HG03025 (cell line): ENCODE data around the gene NLRC5.
"Not testable (repeated sequence)": the region's sequence is repeated elsewhere in the genome, so short reads cannot be mapped to it uniquely, and the experiment has no call there.

Experiments used
- ATAC-seq: cut with Tn5 transposase; IDR thresholded peaks from one replicate; pipeline ENCODE4 v1.9.1; 2021; ENCODE audit warnings: mild to moderate bottlenecking, moderate library complexity; ENCODE audit not compliant: unreplicated experiment, low FRiP score

NLRC5 gene

DNA sequence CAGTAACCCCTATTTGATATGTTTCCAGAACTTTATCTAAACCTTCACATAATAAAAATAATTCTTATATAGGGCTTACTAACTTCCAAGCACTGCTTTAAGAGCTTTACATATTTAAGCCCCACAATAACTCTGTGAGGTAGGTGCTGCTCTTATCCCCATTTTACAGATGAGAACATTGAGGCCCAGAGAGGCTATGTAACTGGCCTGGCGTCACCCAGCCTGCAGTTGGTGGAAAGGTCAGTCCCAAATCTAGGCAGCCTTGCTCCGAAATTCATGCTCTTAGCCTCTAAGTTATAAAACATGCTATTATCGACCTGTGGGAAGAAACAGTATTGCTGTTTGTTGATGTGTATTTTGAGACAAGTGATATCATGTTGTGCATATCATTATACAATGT is 9.0 kb downstream of the NLRC5 start:
- ATAC-seq, result no peak

- no peak for ATAC-seq
These were observed 9.5 kb downstream of the NLRC5 start for GRCh38 chr16:56998861-56999260.

DNA sequence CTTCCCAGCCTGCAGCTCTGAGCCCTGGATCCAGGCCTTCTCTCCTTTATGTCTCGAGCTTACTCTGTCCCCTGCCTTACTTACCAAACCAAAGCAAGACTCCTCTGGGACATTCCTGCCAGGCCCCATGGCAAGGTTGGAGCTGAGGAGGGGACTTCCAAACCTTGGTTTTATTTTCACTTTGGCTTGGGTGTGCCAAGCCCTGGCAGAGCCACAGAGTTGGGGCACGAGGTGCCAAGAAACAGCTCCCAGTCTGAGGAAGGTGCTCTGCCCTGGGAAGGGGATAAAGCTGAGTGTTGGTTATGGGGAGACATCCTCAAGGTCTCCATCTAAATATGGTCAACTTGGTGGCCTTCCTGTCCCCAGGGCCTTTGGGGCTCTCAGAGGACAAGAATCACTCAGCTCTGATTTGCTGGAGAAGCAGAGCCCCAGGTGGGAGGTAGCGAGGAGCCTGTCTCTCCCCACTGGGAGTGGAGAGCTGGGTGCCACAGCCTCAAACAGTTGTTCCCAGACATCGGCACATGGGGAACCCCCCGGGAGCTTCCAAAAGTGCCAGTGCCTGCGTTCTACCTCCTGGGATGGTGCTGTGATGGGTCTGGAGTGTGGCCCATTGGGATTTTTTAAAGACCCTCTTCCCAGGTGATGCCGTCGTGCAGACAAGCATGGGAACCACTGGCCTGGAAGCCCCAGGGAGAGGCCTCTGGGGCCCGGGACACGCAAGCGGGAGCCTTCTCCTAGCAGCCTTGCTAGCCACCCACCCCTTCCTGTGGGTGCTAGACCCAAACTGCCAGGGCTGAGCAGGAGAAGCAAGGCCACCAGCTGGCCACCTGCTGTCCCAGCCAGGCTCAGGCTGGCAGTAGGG is 10.3 kb downstream of the NLRC5 start:
- ATAC-seq, result no peak

- no peak for ATAC-seq
These were observed 11.1 kb downstream of the NLRC5 start for GRCh38 chr16:57000271-57001025.

GRCh38 chr16:57001026-57001679 is 11.8 kb downstream of the NLRC5 start:
- ATAC-seq, result no peak

DNA sequence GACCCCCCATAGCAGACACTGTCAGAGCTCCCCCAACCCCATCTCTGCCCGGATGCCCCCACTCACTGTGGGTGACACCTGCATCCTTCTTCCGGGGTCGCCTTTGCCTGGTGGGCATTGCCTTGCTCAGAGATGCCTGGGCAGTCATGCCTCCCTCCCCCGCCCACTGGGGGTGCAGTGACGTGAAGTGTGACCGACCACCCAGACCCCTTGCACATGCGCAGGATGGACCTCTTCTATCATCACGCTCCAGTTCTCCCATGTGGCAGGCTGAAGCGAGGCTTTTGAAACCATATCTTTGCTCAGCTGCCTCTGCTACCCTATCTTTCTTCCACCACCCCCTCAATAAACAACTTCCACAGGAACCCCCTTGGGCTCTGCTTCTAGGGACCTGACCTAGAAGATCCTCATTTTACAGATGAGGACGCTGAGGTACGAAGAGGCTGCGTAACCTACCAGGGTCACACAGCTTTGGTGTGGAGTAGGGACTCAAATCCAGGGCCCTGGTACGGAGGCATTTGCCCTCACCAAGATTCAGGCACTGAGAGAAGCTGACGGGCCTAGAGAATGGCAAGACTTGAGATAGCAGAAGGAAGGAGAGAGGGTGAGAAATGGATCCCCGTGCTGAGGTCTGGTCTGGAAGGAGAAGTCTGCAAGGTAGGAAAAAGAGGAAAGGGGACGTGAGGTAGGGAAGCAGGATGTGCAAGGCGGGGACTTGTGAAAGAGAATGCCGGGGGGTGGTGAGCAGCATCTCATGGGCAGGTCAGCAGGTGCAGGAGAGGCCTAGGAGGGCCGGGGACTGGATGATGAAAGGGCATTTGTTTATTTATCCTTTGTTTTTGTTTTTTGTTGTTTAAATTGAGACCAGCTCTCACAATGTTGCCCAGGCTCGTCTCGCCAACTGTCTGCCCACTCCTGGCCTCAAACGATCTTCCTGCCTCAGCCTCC is 14.4 kb downstream of the NLRC5 start:
- ATAC-seq, result no peak

DNA sequence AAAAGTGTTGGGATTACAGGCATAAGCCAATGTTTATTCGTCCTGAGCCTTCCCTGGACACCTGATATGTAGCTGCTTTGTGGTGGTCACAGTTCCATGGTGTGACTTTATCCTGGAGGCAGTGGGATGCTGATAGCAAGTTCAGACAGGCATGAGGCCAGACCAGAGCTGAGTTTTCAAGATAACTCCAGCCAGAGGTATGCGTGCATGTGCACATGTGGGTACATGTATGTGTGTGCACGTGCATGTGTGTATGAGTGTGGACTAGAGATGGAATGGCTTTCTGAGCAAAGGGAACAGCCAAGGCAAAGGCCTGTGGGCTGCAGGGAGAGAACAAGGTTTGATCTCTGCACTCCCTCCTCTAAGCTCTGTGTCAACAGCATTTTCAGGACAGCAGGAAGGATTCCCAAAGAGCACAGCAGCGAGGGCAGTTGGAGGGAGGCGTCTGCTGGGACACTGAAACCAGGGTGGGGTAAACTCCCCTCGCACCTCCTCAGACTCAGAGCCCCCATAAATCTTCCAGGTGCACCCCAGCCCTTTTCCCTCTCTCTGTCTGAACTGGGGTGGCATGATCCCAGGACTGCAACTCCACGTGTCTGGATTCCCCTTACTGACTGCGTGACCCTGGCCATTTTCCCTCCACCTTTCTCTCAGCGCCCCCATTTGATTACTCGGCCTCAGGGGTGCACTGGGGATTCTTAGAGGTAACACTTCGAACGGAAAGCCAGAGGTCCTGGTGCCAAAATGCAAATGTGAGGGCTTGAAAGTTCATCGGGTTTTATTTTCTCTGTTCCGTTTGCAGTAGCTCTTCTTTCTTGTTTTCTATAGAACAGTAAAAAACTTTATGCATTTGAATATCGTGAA is 15.3 kb downstream of the NLRC5 start:
- no peak for ATAC-seq

GRCh38 chr16:57005597-57005996 is 16.2 kb downstream of the NLRC5 start:
- not testable (repeated sequence) for ATAC-seq

DNA sequence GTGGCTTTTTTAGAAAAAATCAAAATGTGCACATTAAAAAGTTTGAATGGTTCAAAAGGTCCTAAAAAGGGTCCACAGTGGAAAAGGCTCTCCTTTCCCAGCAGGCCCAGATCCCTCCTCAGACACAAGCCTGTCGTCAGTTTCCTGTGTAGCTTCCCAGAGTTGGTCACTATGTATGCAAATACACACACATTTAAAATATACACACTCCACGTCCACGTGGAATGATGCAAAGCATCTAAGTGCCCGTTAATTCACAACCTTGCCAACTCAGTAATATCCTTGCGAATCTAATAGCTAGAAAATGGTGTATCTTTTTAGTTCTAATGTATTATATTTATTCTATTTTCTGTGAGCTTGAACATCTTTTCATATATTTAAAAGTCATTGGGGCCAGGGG is 17.7 kb downstream of the NLRC5 start:
- no peak for ATAC-seq

GRCh38 chr16:57007530-57007929 is 18.2 kb downstream of the NLRC5 start:
- ATAC-seq, result no peak

DNA sequence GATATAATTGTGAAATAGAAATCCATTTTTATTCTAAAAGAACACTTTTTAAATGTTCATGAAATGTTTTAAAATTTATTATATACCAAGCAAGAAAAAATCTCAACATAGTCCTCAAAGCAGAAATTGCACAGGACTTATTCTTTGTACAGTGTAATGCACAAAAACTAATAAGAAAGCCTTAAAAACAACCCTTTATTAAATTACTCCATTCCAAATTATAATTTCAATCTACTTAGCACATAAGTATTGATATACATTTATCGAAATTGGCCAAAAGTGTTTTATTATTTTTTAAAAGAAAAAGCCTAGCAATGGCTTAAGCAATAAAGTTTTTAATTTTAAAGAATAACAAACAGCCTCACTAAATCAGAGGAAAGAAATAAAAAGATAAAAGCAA is 19.1 kb downstream of the NLRC5 start:
- ATAC-seq, result no peak

- ATAC-seq, result no peak
These were observed 20.4 kb downstream of the NLRC5 start for GRCh38 chr16:57009643-57010170.

DNA sequence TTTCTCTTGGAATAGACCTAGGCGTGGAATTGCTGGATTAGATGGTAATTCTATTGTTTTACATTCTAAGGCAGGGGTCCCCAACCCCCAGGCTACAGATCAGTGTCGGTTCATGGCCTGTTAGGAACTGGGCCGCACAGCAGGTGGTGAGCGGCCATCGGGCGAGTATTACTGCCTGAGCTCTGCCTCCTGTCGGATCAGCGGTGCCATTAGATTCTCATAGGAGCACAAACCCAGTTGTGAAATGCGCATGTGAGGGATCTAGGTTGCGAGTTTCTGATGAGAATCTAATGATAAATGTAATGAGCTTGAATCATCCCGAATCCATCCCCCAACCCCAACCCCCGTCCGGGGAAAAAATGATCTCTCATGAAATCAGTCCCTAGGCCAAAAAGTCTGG is 23.0 kb downstream of the NLRC5 start:
- ATAC-seq, result no peak

GRCh38 chr16:57013229-57013628 is 23.9 kb downstream of the NLRC5 start:
- no peak for ATAC-seq

GRCh38 chr16:57013902-57014301 is 24.5 kb downstream of the NLRC5 start:
- ATAC-seq, result no peak

DNA sequence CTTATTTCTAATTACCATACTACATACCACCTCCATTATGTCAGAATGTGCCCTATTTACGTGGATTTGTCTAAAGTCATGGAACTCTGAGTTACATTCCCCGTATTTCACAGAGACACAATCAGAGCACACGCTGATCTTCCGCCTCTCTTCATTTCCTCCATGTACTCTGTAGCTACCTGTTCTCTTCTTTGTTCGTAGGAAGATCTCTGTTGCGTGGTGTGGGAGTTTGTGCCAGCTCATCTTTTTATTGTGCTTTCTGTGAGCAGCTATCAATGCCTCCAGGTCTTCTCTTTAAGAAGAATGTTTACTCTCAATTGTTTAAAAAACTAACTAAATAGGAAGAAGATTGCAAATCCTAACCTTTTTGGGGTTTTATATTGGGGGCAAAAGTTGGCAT is 26.9 kb downstream of the NLRC5 start:
- ATAC-seq, result no peak

DNA sequence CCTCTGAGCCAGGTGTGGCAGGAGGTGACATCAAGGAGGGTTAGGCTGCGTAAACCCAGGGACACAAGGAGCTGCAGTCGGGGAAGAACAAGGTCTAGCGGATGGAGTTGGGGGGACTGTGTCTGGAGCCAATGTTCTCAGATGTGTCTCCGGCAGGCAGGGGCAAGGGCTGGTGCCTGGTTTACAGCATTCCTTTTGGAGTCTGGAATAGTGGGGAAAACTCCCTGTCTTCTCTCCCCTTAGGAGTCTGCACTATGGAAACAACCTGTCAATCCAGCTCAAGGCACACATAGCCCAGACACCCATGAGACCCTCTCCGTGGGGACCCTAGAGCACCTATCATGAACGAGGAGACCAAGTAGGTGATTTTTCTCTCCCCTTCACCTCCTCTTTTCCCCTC is 27.5 kb downstream of the NLRC5 start:
- ATAC-seq, result no peak

DNA sequence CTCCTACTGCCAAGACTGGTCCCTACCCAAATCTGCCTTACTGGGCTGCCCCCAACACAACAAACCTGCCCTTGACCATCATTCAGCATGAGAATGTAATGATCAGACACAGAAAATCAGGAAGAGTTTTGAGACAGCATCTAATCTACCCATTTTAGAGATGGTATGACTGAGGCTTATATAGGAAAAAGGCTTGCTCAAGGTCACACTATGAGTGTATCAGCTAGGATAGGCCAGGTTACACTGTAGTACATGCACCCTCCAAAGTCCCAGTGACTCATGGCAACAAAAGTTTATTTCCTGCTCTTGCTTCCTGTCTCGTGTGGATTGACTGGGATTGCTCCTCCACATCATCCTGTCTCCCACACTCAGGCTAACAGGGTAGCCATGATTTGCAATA is 27.9 kb downstream of the NLRC5 start:
- no peak for ATAC-seq

- no peak for ATAC-seq
These were observed 30.4 kb downstream of the NLRC5 start for GRCh38 chr16:57019746-57020145.
